Ascending aorta (tissue), 2 donors: Measurements from ENCODE around the gene PHF12. TPM values are rescaled to one million over a fixed set of nuclear protein-coding genes. Genes with fewer than 3 reads are reported as not detected.

ENCODE experiments used
- DNase-seq, 2 donors: peaks; one replicate each; pipeline ENCODE4 v3.0.0-alpha.2; 2019; ENCODE audit warnings: low spot score in 2 of 2
- H3K27ac ChIP-seq, 2 donors: fragments of 200-600 bp; sonication (generic); one replicate each; pipeline ENCODE4 v1.5.1; 2016 to 2017; ENCODE audit warnings: mild to moderate bottlenecking in 1 of 2
- H3K27me3 ChIP-seq: fragments of 200-600 bp; sonication (generic); one replicate; pipeline ENCODE4 v1.5.1; 2017
- H3K36me3 ChIP-seq, 2 donors: fragments of 200-600 bp; sonication (generic); one replicate each; pipeline ENCODE4 v1.5.1; 2016
- H3K4me1 ChIP-seq, 2 donors: fragments of 200-600 bp; sonication (generic); one replicate each; pipeline ENCODE4 v1.5.1; 2016 to 2017; ENCODE audit warnings: mild to moderate bottlenecking in 1 of 2
- H3K4me3 ChIP-seq, 2 donors: fragments of 200-600 bp; sonication (generic); one replicate each; pipeline ENCODE4 v1.5.1; 2016 to 2017; ENCODE audit warnings: mild to moderate bottlenecking in 1 of 2
- H3K9me3 ChIP-seq, 2 donors: fragments of 200-600 bp; sonication (generic); one replicate each; pipeline ENCODE4 v1.5.1; 2016
- intact Hi-C: fragments of 100-400 bp; cut with DNase I; formaldehyde crosslinking; loops from one replicate; pipeline ENCODE4 v1.15.1; 2023
- total RNA-seq: library from RNA; depleted of rRNA; stranded (reverse); fragments of >200 nt; gene quantifications from one replicate; pipeline ENCODE4 v1.1.0, GENCODE V29; 2016
- TF ChIP-seq, protein P1 (sequence below), 3 experiments: fragments of 200-600 bp in 2 of 3; fragments of 450-650 bp in 1 of 3; sonication (generic) in 2 of 3; IDR thresholded peaks; one replicate each; pipeline ENCODE4 v1.5.1; 2016 to 2019; ENCODE audit warnings: antibody characterized with exemption in 3 of 3, mild to moderate bottlenecking in 1 of 3, moderate library complexity in 1 of 3

The PHF12 gene
- total RNA-seq, 1 donor from 2014 or later, result 35.0 TPM

DNA sequence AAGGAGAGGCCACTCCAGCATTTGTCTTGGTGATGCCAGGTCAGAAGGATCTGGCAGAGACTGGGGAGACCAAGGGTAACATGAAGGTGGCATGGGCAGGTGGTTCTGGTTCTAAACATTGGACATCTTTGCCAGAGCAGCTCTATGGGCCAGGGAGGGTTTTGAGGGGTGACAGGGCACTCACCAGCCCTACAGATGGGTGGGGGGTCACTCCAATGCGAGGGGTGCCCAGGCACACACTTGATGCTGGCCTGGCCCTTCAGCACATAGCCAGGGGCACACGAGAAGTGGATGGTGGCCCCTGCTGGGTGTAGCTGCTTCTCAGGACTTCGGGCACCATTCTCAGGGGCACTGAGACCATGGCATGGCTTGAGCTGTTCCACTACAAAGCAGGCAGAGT lies 5.5 kb upstream of the PHF12 start:
- no peak for DNase-seq

DNA sequence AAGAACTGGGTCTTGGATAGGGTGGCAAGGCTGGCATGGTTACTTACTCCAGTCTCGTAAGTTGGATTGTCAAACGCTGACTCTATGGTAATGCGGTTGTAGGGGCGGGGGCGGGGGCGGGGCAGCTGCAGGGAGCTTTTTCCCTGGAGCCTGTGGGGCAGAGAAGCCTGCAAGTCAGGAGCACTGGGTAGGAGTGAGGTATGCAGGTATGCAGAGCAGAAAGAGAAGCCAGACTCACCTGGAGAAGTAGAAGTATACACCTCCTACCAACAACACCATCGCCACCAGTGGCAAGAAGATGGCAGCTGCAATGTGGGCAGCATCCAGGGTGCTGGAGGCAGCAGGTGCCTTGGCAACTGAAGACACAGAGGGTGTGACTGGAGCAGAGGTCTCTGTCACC lies 4.8 kb upstream of the PHF12 start:
- no peak for DNase-seq
- no peak overlapping the region for H3K4me3 ChIP-seq
- H3K27me3 ChIP-seq, result no peaks in the 10 kb centered on the region
- TF ChIP-seq, protein P1, sequence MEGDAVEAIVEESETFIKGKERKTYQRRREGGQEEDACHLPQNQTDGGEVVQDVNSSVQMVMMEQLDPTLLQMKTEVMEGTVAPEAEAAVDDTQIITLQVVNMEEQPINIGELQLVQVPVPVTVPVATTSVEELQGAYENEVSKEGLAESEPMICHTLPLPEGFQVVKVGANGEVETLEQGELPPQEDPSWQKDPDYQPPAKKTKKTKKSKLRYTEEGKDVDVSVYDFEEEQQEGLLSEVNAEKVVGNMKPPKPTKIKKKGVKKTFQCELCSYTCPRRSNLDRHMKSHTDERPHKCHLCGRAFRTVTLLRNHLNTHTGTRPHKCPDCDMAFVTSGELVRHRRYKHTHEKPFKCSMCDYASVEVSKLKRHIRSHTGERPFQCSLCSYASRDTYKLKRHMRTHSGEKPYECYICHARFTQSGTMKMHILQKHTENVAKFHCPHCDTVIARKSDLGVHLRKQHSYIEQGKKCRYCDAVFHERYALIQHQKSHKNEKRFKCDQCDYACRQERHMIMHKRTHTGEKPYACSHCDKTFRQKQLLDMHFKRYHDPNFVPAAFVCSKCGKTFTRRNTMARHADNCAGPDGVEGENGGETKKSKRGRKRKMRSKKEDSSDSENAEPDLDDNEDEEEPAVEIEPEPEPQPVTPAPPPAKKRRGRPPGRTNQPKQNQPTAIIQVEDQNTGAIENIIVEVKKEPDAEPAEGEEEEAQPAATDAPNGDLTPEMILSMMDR (IDR thresholded peaks at IDR 0.05), result no peak
- H3K4me1 ChIP-seq, result peaks cover 0 to 2% of the 10 kb centered on the region in 2 donors
- no peaks in the 10 kb centered on the region for H3K36me3 ChIP-seq
- intact Hi-C loops, result no loop called here
- no peaks in the 10 kb centered on the region for H3K9me3 ChIP-seq
- no peak overlapping the region for H3K27ac ChIP-seq

More for the DNA sequence above, 5.5 kb upstream of the PHF12 start:
- H3K4me3 ChIP-seq, result no peak overlapping the region
- no peak overlapping the region for H3K27ac ChIP-seq
- intact Hi-C loops, result no loop called here
- H3K4me1 ChIP-seq, result peaks cover 0 to 2% of the 10 kb centered on the region in 2 donors
- no peaks in the 10 kb centered on the region for H3K36me3 ChIP-seq
- TF ChIP-seq, protein P1 (IDR thresholded peaks at IDR 0.05), result no peak
- no peaks in the 10 kb centered on the region for H3K9me3 ChIP-seq
- H3K27me3 ChIP-seq, result no peaks in the 10 kb centered on the region

DNA sequence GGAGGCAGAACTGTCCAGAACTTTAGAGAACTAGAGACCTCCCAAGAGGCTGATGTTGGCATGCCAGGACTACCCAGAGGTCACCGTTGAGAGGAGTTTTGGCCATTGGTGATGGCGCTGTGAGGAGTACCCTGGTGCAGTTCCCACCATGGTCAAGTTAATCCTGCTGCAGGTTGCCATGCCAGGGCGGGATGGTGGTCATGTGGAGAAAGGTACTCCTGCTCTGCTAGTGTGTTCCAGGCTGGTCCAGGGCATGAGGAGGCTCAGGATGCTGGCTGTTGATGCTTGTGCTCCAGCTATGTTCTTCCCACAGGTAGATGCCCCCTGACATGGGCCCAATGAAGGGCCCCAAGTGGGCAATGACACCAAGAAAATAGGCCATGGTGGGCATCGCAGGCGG lies 4.1 kb upstream of the PHF12 start:
- TF ChIP-seq, protein P1 (IDR thresholded peaks at IDR 0.05), result no peak

DNA sequence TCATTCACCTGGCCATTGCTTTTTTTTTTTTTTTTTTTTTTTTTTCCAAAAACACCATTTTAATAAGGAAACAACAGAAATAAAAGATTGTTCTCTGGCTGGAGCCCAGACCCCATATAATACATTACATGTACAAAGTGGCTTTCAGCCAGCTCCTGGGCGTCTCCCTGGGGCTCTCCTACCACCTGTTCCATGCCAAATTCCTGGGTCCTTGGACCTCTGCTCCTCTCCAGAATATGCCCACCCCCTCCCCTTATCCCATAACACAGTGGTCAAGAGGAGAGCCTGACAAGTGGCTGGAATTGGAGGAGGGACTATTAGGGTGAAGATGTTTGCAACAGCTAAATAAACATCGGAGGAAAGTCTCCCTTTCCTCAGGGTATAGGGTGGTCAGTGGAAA lies 3.6 kb upstream of the PHF12 start:
- TF ChIP-seq, protein P1 (IDR thresholded peaks at IDR 0.05), result no peak
- Histone ChIP-seq H3K27ac (no peak overlapping the region), H3K4me3 (no peak overlapping the region), H3K27me3 (no peaks in the 10 kb centered on the region), H3K4me1 (peaks cover 0 to 2% of the 10 kb centered on the region in 2 donors), H3K36me3 (no peaks in the 10 kb centered on the region), H3K9me3 (no peaks in the 10 kb centered on the region)
- intact Hi-C loops, result loop anchor here (5.0 kb wide), 3 partner anchors 113 to 638 kb away; partner anchors contain the start of genes BLTP2, FAM222B and TMEM97
- DNase-seq, result no peak

More for the DNA sequence above, 4.1 kb upstream of the PHF12 start:
- DNase-seq, result no peak
- Histone ChIP-seq H3K9me3 (no peaks in the 10 kb centered on the region), H3K4me3 (no peak overlapping the region), H3K27me3 (no peaks in the 10 kb centered on the region), H3K27ac (no peak overlapping the region), H3K36me3 (no peaks in the 10 kb centered on the region), H3K4me1 (peaks cover 0 to 2% of the 10 kb centered on the region in 2 donors)
- intact Hi-C loops, result no loop called here

DNA sequence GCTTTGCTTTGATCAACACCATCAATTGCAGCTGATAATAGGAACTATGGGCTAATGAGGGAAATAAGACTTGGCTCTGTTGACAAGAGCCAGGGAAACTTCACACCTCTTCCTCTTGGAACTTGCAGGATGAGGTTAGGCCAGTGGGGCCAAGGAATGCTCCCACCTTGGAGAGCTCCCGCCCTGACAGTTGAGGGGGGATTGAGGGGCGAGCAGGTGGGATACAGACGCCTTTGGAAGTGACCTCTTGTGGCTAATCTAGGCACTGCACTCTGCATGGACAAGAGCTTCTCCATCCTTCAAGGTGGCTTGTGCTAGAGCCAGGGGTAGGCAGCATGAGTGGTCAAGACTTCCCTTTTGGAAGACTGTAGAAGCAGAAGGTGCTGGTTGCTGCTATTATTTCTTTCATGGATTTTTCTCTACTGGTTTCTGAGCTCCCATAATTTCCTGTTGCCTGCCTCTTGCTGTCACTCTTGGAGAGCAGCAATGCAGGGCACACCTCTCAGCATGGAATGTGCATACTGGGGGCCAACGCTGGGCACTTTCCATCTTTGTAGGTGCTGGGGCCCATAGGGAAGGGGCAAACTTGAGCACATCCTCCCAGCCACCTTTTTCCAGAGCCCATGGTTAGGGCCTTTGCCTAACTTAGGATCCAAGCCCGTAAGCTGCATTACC lies 2.3 kb upstream of the PHF12 start:
- H3K4me3 ChIP-seq, result no peak overlapping the region
- intact Hi-C loops, result loop anchor here (5.0 kb wide), 3 partner anchors 111 to 636 kb away; partner anchors contain the start of genes BLTP2, FAM222B and TMEM97
- H3K9me3 ChIP-seq, result no peaks in the 10 kb centered on the region
- H3K4me1 ChIP-seq, result peaks cover 0 to 2% of the 10 kb centered on the region in 2 donors
- no peaks in the 10 kb centered on the region for H3K27me3 ChIP-seq
- no peaks in the 10 kb centered on the region for H3K36me3 ChIP-seq
- TF ChIP-seq, protein P1 (IDR thresholded peaks at IDR 0.05), result peak; percentile 50 to 75 (median 72)
- DNase-seq, result no peak
- peak overlapping the region; percentile 49 to 93 for H3K27ac ChIP-seq
